ENCODE measurements around the gene PYGL.
"Not testable (repeated sequence)": the region's sequence is repeated elsewhere in the genome, so short reads cannot be mapped to it uniquely, and the experiment has no call there.

PYGL gene

DNA sequence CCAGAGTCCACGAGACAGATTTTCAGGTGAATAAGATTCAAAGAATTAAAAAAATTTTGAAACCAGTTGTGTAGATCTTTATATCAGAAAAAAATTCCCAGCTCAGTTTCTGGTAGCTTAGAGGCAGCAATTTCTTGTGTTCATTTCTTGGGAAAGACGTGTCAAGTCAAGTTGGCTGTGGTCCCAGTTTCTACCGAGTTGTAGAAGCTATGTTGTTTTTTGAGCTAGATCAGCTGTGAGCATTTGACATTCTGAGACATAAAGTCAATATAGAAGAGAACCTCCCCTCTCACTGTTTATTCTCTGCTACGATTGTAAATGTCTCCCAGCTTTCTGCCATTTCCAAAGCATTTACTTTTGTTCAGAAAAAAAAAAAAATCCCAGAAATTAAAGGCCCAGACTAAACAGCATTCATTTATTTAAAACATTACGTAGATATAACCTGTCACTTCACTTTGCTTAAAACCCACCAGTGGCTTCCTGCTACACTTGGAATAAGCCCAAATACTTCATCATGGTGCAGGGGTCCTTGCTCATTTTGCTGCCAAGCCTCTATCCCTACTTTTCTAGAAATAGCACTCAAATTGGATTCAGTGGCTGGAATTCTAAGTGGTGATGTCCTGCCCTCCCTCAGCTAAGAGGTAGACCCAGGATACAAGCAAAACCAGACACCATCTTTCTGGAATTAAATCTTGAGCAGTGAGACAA is 20.6 kb upstream of the PYGL start:
- ATAC-seq (no peak), DNase-seq (ENCODE audit: low spot score in 2 of 2) (no peak)
- H3K9me3 Mint-ChIP-seq = no peaks in the 10 kb centered on the region
- H3K27ac Mint-ChIP-seq = no peak overlapping the region
- no peak overlapping the region for H3K4me3 Mint-ChIP-seq
- no peaks in the 10 kb centered on the region for H3K4me1 Mint-ChIP-seq
- no peaks in the 10 kb centered on the region for H3K36me3 Mint-ChIP-seq

DNA sequence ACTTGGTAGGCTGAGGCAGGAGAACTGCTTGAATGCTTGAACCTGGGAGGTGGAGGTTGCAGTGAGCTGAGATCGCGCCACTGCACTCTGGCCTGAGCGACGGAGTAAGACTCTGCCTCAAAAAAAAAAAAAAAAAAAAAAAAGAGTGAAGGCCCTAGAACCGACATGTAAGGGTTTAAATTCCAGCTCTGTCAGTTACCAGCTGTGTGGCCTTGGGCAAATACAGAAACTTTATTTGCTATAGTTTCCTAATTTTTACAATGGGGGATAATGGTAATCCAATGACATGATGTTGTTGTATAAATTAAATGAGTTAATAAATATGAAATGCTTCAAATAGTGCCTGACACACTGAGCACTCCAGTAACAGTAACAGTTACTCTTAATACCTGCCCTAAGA is 19.6 kb upstream of the PYGL start:
- ATAC-seq (no peak), DNase-seq (ENCODE audit: low spot score in 2 of 2) (no peak)
- Mint-ChIP-seq H3K4me3 (no peak overlapping the region), H3K27ac (no peak overlapping the region), H3K9me3 (no peaks in the 10 kb centered on the region), H3K4me1 (no peaks in the 10 kb centered on the region), H3K36me3 (no peaks in the 10 kb centered on the region)

DNA sequence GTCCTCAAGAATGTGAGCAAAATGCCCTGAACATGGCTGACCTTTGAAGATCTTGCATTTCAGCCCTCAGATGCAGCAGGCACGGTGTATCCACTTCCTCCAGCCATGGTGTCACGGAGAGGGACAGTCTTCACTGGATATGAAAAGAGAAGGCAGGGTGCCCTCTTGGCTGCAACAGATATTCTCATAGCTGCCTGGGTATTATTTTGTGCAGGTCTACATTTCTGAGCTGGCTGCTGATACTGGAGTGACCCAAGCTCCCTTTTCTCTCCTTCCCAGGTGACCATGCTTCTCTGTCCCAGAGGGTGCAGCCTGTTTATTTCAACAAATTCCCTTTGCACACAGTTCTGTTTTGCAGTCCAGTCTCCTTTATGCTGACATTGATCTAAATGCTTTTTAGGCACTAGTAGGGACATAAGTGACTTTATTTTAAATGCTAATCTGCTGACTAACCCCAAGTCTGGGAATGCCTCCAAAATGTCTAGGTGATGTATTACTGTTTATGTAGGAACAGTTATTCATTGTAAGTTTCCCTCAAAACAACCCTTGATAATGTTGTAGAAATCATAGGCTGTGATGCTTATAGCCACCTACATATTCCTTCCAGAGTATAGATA is 17.4 kb upstream of the PYGL start:
- no peak for DNase-seq (ENCODE audit: low spot score in 2 of 2)
- Mint-ChIP-seq H3K4me3 (no peak overlapping the region), H3K27ac (no peak overlapping the region), H3K36me3 (no peaks in the 10 kb centered on the region), H3K4me1 (no peaks in the 10 kb centered on the region), H3K9me3 (no peaks in the 10 kb centered on the region)
- no peak for ATAC-seq

DNA sequence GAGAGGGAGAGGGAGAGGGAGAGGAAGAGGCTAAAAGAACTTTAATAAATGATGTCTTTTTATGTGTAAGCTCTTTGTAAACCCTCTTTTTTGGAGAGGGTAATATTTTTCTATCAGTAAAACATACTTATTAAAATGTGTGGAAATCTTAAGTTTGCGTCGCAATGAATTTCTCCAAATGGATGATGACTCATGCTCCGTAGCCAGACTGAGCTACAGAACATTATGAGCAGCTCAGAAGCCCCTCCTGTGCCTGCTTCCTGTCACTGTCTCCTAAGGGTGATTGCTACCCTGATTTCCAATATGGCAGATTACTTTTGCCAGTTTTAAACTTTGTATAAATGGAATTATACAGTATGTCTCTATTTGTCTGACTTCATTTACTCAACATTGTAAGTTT is 13.0 kb upstream of the PYGL start:
- no peak for DNase-seq (ENCODE audit: low spot score in 2 of 2)
- Mint-ChIP-seq H3K36me3 (peaks cover 6% of the 10 kb centered on the region), H3K27ac (no peak overlapping the region)

DNA sequence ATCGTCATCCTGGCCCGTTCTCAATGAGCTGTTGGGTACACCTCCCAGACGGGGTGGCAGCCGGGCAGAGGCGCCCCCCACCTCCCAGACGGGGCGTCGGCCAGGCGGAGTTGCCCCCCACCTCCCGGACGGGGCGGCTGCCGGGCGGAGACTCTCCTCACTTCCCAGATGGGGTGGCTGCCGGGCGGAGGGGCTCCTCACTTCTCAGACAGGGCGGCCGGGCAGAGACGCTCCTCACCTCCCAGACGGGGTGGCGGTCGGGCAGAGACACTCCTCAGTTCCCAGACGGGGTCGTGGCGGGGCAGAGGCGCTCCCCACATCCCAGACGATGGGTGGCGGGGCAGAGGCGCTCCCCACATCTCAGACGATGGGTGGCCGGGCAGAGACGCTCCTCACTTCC is 12.1 kb upstream of the PYGL start:
- H3K4me3 Mint-ChIP-seq; H3K27ac Mint-ChIP-seq; ATAC-seq; H3K36me3 Mint-ChIP-seq; H3K9me3 Mint-ChIP-seq; H3K4me1 Mint-ChIP-seq; DNase-seq (ENCODE audit: low spot score in 2 of 2): not testable (repeated sequence)

More for the DNA sequence above, 13.0 kb upstream of the PYGL start:
- no peak for ATAC-seq
- no peaks in the 10 kb centered on the region for H3K9me3 Mint-ChIP-seq
- no peak overlapping the region for H3K4me3 Mint-ChIP-seq
- H3K4me1 Mint-ChIP-seq = peaks cover 8% of the 10 kb centered on the region

DNA sequence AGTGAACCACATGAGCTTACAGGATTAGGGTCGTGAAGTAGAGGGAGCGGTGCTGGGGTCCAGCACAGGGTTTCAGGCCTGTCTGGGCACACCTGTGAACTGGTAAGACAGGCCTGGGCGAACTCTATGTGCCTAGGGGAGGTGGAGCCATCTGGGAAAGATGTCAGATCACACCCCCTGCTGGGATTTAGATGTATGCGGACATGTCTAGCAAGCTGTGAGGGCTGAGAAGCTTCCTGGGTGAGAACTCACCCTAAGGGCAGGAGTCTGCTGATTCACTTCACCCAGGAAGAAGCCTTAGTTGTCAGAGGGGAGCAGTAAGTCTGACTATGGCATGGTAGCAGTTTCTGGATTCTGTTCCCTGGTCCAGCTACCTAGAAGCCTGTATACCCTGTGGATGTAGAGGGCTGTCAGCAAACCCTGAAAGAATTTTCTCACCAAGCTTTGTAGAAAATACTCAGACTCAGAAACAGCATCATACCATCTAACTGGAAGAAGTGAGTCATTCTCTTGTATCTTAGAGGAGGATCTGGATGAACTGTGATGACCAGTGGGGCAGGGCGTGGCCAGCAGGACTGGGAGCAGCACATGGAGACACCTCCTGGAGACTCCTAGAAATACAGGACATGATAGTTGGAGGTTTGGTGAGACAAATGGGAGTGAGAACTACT is 11.2 kb upstream of the PYGL start:
- DNase-seq (ENCODE audit: low spot score in 2 of 2) (no peak), ATAC-seq (peak; percentile 82)
- H3K27ac Mint-ChIP-seq = peak overlapping the region; percentile 30

DNA sequence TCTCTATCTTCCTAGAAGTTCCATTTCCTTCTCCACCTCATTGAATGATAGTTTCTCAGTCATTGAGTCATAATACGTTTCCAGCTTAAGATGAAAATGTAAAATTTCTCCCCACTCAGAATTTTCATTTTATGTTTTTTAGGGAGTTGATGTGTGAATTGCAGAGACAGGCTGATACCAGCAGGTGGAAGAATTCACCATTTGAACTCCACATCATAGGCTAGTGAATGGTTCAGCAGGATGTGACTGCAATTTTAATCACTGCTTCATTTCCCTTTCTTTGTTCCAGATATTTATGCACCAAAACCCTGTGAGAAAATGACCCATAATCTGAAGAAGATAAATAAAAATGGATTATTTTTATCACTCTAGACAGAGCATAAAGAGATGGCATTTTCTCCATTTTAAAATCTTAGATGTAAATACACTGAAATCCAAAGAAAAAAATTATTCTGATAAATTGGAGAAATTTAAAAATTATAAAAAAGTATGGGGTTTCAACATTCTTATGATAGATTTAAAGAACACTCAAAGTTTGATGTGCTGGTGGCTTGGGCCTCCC is 10.6 kb upstream of the PYGL start:
- no peak overlapping the region for H3K27ac Mint-ChIP-seq
- no peaks in the 10 kb centered on the region for H3K9me3 Mint-ChIP-seq
- peaks cover 6% of the 10 kb centered on the region for H3K36me3 Mint-ChIP-seq
- H3K4me1 Mint-ChIP-seq = peaks cover 8% of the 10 kb centered on the region
- DNase-seq (ENCODE audit: low spot score in 2 of 2) (no peak), ATAC-seq (peak; percentile 67)
- H3K4me3 Mint-ChIP-seq = no peak overlapping the region

More for the DNA sequence above, 11.2 kb upstream of the PYGL start:
- no peaks in the 10 kb centered on the region for H3K9me3 Mint-ChIP-seq
- peaks cover 6% of the 10 kb centered on the region for H3K36me3 Mint-ChIP-seq
- peaks cover 8% of the 10 kb centered on the region for H3K4me1 Mint-ChIP-seq
- H3K4me3 Mint-ChIP-seq = no peak overlapping the region

DNA sequence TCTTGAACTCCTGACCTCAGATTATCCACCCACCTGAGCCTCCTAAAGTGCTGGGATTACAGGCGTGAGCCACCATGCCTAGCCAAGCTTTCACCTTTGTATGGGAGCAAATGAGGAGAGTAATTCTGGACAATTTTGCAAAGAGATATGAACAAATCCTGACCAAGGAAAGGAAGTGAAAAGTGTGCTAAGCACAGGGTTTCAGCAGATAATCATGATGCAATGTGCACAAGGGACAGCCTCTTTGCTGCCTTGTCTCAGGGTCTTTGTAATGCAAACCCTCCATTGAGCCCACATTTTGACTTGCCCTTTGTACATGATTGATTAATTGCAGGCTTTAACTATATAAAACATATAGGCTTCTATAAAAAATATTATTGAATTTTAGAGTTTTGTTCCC is 9.2 kb upstream of the PYGL start:
- ATAC-seq (no peak), DNase-seq (ENCODE audit: low spot score in 2 of 2) (no peak)
- Mint-ChIP-seq H3K4me1 (peaks cover 8% of the 10 kb centered on the region), H3K27ac (no peak overlapping the region), H3K4me3 (no peak overlapping the region), H3K36me3 (peaks cover 6% of the 10 kb centered on the region), H3K9me3 (no peaks in the 10 kb centered on the region)

DNA sequence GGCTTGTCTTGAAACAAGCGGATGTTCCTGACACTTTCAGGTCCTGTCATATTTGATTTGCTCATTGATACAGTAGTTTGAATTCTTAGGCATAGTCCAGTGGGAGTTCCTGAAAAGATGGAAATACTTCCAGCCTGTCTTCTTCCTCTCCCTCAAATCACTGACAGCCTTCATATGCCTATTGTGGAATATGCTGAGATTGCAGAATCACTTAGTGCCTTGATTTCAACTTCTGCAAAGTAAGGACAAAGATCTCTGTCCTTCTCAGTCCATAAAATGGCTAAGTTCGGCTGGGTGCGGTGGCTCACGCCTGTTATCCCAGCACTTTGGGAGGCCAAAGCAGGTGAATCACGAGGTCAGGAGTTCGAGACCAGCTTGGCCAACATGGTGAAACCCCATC is 6.7 kb upstream of the PYGL start:
- Mint-ChIP-seq H3K9me3 (no peaks in the 10 kb centered on the region), H3K4me3 (no peak overlapping the region), H3K36me3 (peaks cover 6% of the 10 kb centered on the region), H3K4me1 (peaks cover 8% of the 10 kb centered on the region), H3K27ac (no peak overlapping the region)
- DNase-seq (ENCODE audit: low spot score in 2 of 2) = no peak
- ATAC-seq = no peak

DNA sequence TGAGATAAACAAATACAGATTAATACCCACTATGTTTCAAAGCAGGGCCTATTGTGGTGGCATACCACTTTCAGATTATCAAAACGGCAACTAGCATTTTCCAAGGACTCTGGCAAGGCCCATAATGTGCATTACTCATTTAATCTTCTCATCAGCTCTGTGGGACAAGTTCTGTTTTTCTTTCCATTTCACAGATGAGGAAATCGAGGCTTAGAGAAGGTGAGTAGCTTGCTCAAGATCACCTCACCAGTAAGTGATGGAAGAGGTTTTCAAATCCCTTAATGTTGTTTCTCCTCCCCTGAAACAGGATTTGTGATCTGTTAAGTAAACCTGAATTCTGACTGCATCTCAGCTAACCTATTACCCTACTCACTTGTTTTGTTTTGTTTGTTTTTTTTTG is 3.9 kb upstream of the PYGL start:
- Mint-ChIP-seq H3K4me3 (no peak overlapping the region), H3K36me3 (no peaks in the 10 kb centered on the region), H3K9me3 (no peaks in the 10 kb centered on the region), H3K4me1 (peaks cover 8% of the 10 kb centered on the region), H3K27ac (no peak overlapping the region)
- ATAC-seq = no peak
- DNase-seq (ENCODE audit: low spot score in 2 of 2) = no peak

DNA sequence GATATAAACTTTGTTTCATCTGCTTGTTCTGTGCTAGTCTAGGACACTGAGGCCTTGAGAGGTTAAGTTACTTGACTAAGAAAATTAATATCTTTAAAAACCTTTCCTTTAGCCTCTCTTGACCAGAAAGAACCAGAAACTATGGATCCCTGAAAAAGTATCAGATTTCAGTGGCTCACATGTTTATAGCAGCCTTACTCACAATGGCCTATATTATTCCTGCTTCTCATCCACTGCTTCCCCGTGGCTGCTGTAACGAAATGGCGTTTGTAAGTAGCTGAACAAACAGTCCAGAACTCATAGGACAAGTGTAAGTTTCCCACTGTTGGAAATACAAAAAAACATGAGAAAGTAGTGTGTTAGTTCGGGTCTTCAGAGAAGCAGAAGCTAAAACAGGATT is 3.2 kb upstream of the PYGL start:
- no peaks in the 10 kb centered on the region for H3K36me3 Mint-ChIP-seq
- no peaks in the 10 kb centered on the region for H3K9me3 Mint-ChIP-seq
- H3K27ac Mint-ChIP-seq = no peak overlapping the region
- H3K4me1 Mint-ChIP-seq = peaks cover 8% of the 10 kb centered on the region
- no peak for DNase-seq (ENCODE audit: low spot score in 2 of 2)
- ATAC-seq = no peak
- no peak overlapping the region for H3K4me3 Mint-ChIP-seq

DNA sequence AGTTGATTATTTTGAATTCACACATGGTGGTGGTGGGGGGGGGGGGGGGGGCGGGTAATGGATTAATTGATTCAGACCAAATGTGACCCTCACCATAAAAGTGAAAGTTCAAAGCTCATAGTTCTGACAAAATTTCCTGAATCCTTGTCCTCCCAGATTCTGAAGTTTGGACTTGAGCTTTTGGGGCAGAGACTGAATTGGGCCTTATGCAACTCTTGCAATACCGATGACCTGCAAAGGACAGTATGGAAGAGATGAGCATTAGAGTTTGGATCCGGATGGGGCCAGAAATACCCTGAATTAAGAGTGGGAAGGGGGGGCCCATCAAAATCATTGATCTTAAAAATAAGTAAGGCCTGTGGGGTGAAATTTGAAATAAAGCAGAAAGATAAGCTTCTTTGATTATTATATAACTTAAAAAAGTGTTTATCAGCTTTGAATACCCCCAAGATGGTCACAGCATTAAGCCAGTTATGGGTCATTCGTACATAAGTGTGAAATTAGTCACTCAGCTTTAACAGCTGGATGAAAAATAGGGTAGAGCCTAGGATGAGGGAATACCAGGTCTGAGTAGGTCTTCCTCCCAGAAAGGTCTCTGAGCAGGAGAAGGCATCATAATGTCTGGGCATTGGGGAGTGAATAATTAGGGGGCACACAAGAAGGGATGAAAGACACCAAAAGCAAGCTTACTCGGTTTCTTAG is 2.1 kb upstream of the PYGL start:
- ATAC-seq (no peak), DNase-seq (ENCODE audit: low spot score in 2 of 2) (no peak)
- Mint-ChIP-seq H3K9me3 (no peaks in the 10 kb centered on the region), H3K4me3 (no peak overlapping the region), H3K36me3 (no peaks in the 10 kb centered on the region), H3K4me1 (peaks cover 8% of the 10 kb centered on the region), H3K27ac (no peak overlapping the region)

DNA sequence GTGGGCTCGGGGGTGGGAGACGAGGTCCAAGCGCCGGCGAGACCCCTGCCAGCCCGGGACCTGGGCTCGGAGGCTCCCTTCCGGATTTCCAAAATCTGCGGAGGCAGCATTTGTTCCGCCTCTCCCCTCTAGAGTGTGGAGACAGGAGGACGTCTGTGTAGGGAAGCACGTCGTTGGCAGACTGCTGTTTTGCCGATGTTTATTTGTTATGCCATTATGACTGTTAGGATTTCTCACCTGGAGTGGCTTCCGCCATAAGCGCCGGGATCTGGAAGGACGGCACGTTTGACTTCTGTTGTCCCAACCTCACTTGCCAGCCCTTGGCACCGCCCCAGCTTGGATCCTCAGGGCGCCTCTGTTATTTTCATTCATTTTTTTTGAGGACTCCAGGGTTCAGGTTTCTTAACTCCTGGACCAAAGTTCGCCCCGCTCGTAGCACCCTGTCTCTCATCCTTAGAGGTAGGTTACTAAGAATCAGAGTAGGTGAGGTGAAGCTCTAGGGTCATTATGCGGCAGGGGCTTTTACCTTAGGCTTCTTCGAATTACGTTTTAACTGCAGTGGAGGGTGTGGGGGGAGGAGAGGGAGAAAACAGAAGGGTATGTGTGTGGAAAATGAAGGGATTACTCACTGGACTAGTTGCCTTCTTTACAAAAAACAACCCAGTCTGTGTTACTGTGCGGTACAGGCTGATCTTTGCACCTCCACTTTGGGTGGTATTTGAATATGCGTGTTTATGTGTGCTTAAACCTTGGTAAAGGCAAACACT is 547 bp upstream of the PYGL start:
- DNase-seq (ENCODE audit: low spot score in 2 of 2) = no peak
- peak overlapping the region; percentile 78 for H3K4me3 Mint-ChIP-seq
- H3K4me1 Mint-ChIP-seq = peaks cover 8% of the 10 kb centered on the region

DNA sequence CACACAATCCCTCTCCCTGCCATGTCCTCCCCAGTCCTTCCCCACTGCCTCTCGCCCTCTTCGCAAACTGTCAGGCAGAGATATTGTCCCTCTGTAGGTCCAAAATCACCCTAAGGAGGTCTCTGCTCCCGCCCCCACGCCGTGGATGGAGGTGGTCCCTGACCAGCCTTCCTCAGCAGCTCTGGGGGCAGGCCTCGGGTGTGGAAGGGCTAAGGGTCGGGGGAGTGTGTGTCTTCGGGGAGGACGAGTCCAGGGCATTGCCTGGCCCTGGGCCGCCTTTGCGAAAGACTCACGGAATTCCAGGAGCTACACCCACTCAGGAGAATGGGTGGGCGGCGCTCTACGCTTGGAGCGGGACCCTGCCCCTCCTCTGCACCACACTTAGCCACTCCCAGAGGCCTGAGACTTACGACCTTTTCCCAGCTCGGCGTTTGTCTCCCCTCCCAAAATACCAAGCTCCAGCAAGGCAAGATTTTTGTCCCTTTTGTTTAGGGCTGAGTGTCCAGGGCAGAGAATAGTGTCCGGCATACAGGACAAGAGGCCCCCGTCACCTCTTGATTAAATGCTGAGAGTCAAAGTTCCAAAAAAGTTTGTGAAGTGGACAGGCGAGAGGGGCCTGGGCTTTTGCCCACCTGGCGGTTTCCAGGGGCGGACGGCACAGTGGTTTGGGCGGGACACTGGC is 881 bp downstream of the PYGL start:
- ATAC-seq = no peak
- Mint-ChIP-seq H3K9me3 (no peaks in the 10 kb centered on the region), H3K4me3 (peak overlapping the region; percentile 78), H3K4me1 (peaks cover 8% of the 10 kb centered on the region), H3K27ac (no peak overlapping the region), H3K36me3 (no peaks in the 10 kb centered on the region)
- no peak for DNase-seq (ENCODE audit: low spot score in 2 of 2)

More for the DNA sequence above, 547 bp upstream of the PYGL start:
- Mint-ChIP-seq H3K36me3 (no peaks in the 10 kb centered on the region), H3K27ac (no peak overlapping the region), H3K9me3 (no peaks in the 10 kb centered on the region)
- ATAC-seq = peak; percentile 39

All from stimulated activated effector memory CD8-positive, alpha-beta T cell treated with anti-CD3 and anti-CD28 coated beads, Interleukin-12 subunit alpha, Interleukin-12 subunit beta, amount 100 ng/mL, for 72 hours (primary cell).